ENCODE results near the gene RPL14. TPM values are rescaled to one million over a fixed set of nuclear protein-coding genes. Genes with fewer than 3 reads are reported as not detected.

RPL14 gene
- total RNA-seq, 1 donor from 2014 or later, result 1,554 TPM

GRCh38 chr3:40427045-40427669, 30.0 kb upstream of the RPL14 start:
- Histone ChIP-seq H3K36me3 (peaks cover 10% of the 10 kb centered on the region), H3K4me1 (no peaks in the 10 kb centered on the region), H3K9me3 (no peaks in the 10 kb centered on the region), H3K27me3 (no peaks in the 10 kb centered on the region), H3K27ac (no peak overlapping the region), H3K4me3 (no peak overlapping the region)
- no peak for ATAC-seq
- intact Hi-C loops (cut with DNase I), result no loop called here
- no peak for DNase-seq
- no peak for TF ChIP-seq CTCF (IDR thresholded peaks at IDR 0.05)

- TF ChIP-seq CTCF (IDR thresholded peaks at IDR 0.05), result no peak
- ATAC-seq (no peak), DNase-seq (no peak)
Measured at GRCh38 chr3:40432793-40433192, 24.3 kb upstream of the RPL14 start.

GRCh38 chr3:40437889-40438288, 19.2 kb upstream of the RPL14 start:
- no peaks in the 10 kb centered on the region for H3K36me3 ChIP-seq
- DNase-seq (no peak), ATAC-seq (no peak)
- no peaks in the 10 kb centered on the region for H3K4me1 ChIP-seq
- no peaks in the 10 kb centered on the region for H3K27me3 ChIP-seq
- no peak overlapping the region for H3K27ac ChIP-seq
- no peak for TF ChIP-seq CTCF (IDR thresholded peaks at IDR 0.05)
- H3K4me3 ChIP-seq, result no peak overlapping the region
- no peaks in the 10 kb centered on the region for H3K9me3 ChIP-seq
- intact Hi-C loops (cut with DNase I), result no loop called here

More at GRCh38 chr3:40432793-40433192, 24.3 kb upstream of the RPL14 start:
- H3K27ac ChIP-seq, result no peak overlapping the region
- no peaks in the 10 kb centered on the region for H3K36me3 ChIP-seq
- H3K27me3 ChIP-seq, result no peaks in the 10 kb centered on the region
- no peaks in the 10 kb centered on the region for H3K4me1 ChIP-seq
- no peaks in the 10 kb centered on the region for H3K9me3 ChIP-seq
- intact Hi-C loops (cut with DNase I), result no loop called here
- H3K4me3 ChIP-seq, result no peak overlapping the region

DNA sequence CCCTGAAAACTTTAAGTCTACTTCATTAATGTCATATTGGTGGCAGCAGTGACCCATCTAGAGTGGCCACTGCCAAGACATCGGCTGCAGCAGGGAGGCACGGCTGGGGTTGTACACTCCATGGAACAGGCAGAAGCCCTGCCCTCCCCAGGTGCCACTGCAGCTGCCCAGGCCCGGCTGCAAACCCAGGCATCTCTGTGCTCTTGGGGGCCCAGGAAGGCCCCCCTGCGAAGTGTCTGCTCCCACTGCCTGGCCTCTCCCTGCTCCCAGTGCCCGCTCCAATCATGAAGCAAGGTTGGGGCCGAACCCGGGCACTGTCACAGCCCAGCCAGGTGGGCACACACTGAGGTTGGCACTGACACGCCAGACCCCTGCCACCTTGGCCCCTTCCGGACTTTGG, 12.1 kb upstream of the RPL14 start:
- DNase-seq (no peak), ATAC-seq (no peak)
- Histone ChIP-seq H3K27ac (no peak overlapping the region), H3K4me1 (no peaks in the 10 kb centered on the region), H3K27me3 (no peaks in the 10 kb centered on the region), H3K4me3 (no peak overlapping the region), H3K9me3 (no peaks in the 10 kb centered on the region), H3K36me3 (peaks cover 6% of the 10 kb centered on the region)
- TF ChIP-seq CTCF (IDR thresholded peaks at IDR 0.05), result no peak
- intact Hi-C loops (cut with DNase I), result no loop called here

DNA sequence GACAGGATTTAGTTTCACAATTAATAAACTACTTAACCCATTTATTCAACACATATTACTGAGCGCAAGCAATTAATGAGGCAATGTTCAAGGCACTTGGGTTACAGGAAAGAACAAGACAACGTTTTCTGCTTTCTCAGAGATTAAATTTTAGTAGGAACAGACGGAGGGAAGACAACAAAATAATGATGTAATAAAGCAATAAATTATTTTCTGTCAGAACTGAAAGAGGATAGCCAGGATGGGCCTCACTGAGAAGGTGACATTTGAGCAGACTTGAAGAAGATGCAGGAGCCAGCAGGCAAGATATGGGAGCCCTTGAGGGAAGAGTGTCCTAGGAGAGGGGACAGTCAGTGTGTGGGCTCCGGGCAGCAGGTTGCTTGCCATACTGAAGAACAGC, 11.3 kb upstream of the RPL14 start:
- Histone ChIP-seq H3K27ac (no peak overlapping the region), H3K27me3 (no peaks in the 10 kb centered on the region), H3K4me3 (no peak overlapping the region), H3K9me3 (no peaks in the 10 kb centered on the region), H3K4me1 (no peaks in the 10 kb centered on the region), H3K36me3 (peaks cover 10% of the 10 kb centered on the region)
- ATAC-seq (no peak), DNase-seq (no peak)
- intact Hi-C loops (cut with DNase I), result no loop called here
- no peak for TF ChIP-seq CTCF (IDR thresholded peaks at IDR 0.05)

GRCh38 chr3:40450438-40450837, 6.7 kb upstream of the RPL14 start:
- peaks cover 11% of the 10 kb centered on the region for H3K4me1 ChIP-seq
- no peak for DNase-seq
- TF ChIP-seq CTCF (IDR thresholded peaks at IDR 0.05), result no peak
- ATAC-seq, result no peak
- H3K36me3 ChIP-seq, result peaks cover 11% of the 10 kb centered on the region
- no peaks in the 10 kb centered on the region for H3K27me3 ChIP-seq
- H3K27ac ChIP-seq, result no peak overlapping the region
- H3K9me3 ChIP-seq, result no peaks in the 10 kb centered on the region
- H3K4me3 ChIP-seq, result no peak overlapping the region
- intact Hi-C loops (cut with DNase I), result no loop called here

Data from upper lobe of right lung (tissue), 1 donor.